HEK293T (cell line): ENCODE results near the gene DLX3.

Source experiments
- CTCF ChIA-PET: fragments of 350-600 bp; formaldehyde crosslinking; extraction: SDS; loops from one replicate; lab custom pipeline; 2021; ENCODE audit warnings: antibody characterized with exemption, inconsistent platforms; lab: Yijun Ruan, JAX
- POLR2A ChIA-PET: fragments of 350-600 bp; formaldehyde crosslinking; extraction: SDS; loops from one replicate; lab custom pipeline; 2020; ENCODE audit warnings: antibody characterized with exemption, inconsistent platforms; lab: Yijun Ruan, JAX
- DNase-seq: peaks from one replicate; pipeline ENCODE4 v3.0.0; 2012; ENCODE audit warnings: mixed read lengths; ENCODE audit errors: extremely low spot score
- ARNT ChIP-seq: fragments of 450-650 bp; IDR thresholded peaks from 2 replicates; pipeline ENCODE4 v1.6.1; 2017; ENCODE audit warnings: mild to moderate bottlenecking
- BHLHE40 ChIP-seq: fragments of 450-650 bp; IDR thresholded peaks from 2 replicates; pipeline ENCODE4 v1.6.1; 2016; ENCODE audit warnings: mild to moderate bottlenecking, moderate library complexity, borderline replicate concordance
- CTBP1 ChIP-seq: fragments of 450-650 bp; IDR thresholded peaks from 2 replicates; pipeline ENCODE4 v1.6.1; 2016; ENCODE audit warnings: borderline replicate concordance
- ELF4 ChIP-seq: fragments of 450-650 bp; IDR thresholded peaks from 2 replicates; pipeline ENCODE4 v1.6.1; 2017; ENCODE audit warnings: antibody characterized with exemption
- FOXA1 ChIP-seq: fragments of 450-650 bp; IDR thresholded peaks from 2 replicates; pipeline ENCODE4 v1.6.1; 2016; ENCODE audit warnings: mild to moderate bottlenecking
- FOXK2 ChIP-seq: fragments of 450-650 bp; IDR thresholded peaks from 2 replicates; pipeline ENCODE4 v1.6.1; 2016; ENCODE audit warnings: mild to moderate bottlenecking
- FOXM1 ChIP-seq: fragments of 450-650 bp; IDR thresholded peaks from 2 replicates; pipeline ENCODE4 v1.6.1; 2017; ENCODE audit warnings: mild to moderate bottlenecking, borderline replicate concordance
- HDGF ChIP-seq: fragments of 450-650 bp; IDR thresholded peaks from 2 replicates; pipeline ENCODE4 v1.6.1; 2017; ENCODE audit warnings: antibody characterized with exemption, borderline replicate concordance
- L3MBTL2 ChIP-seq: fragments of 450-650 bp; conservative IDR thresholded peaks from 2 replicates; pipeline ENCODE4 v1.6.1; 2016; ENCODE audit warnings: mild to moderate bottlenecking
- LEF1 ChIP-seq: fragments of 450-650 bp; IDR thresholded peaks from 2 replicates; pipeline ENCODE4 v1.6.1; 2017; ENCODE audit warnings: mild to moderate bottlenecking, borderline replicate concordance
- NFRKB ChIP-seq: fragments of 450-650 bp; IDR thresholded peaks from 2 replicates; pipeline ENCODE4 v1.6.1; 2016; ENCODE audit warnings: mild to moderate bottlenecking, moderate library complexity
- PKNOX1 ChIP-seq: fragments of 450-650 bp; IDR thresholded peaks from 2 replicates; pipeline ENCODE4 v1.6.1; 2016
- SP1 ChIP-seq: fragments of 450-650 bp; IDR thresholded peaks from 2 replicates; pipeline ENCODE4 v1.6.1; 2017
- SUZ12 ChIP-seq: fragments of 450-650 bp; IDR thresholded peaks from 2 replicates; pipeline ENCODE4 v1.6.1; 2016; ENCODE audit warnings: mild to moderate bottlenecking
- TARDBP ChIP-seq: fragments of 450-650 bp; IDR thresholded peaks from 2 replicates; pipeline ENCODE4 v1.6.1; 2016
- ZNF384 ChIP-seq: fragments of 450-650 bp; IDR thresholded peaks from 2 replicates; pipeline ENCODE4 v1.6.1; 2016

The DLX3 gene

GRCh38 chr17:49998836-49999511 lies 4.0 kb upstream of the DLX3 start:
- POLR2A ChIA-PET, result no interaction called here
- CTCF ChIA-PET, result interaction anchor here (0.6 to 5.7 kb wide), 18 partner anchors 24 to 442 kb away, joined by 3 to 72 read pairs (median 6); partner anchors contain the start of gene ITGA3

DNA sequence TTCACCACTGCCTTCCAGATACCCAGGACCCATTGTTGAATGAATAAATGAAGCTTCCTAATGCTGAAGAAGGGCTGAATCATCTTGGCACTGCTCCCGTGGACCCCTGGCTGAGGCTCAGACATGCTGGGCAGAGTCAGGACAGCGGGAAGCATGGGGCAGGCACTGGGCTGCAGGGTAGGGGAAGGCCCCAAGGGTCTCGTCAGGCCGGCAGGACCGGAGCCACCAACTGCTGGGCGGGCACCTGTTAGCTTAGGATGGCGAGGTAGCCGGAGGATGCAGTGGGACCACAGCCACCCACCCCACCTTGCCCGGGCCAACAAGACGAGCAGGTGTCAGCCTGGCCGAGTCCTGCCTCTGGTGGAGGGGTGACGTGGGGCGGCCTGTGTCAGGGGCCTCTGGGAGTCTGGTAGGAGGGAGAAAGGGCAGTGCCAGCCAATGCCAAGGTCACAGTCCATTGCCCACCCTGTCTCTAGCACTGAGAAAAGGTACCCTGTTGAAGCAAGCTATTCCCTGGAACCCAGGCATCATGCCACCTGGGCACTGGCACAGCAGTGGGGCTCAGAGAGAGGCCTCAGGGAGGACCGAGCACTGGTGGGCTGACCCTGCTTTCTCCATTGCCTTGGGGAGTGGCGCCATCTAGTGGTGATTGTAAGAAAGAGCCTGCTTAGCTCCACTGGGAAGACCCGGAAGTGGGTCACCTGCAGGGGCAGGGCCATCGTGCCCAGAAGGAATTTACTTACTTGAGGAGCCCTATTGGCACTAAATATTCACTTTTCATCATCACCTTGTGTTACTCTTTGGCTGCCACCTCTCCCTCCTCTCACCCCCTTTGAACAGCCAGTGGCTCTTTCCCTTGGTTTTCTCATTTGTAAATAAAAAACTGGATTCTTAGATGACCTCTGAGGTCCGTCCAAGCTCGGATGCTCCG lies 3.0 kb upstream of the DLX3 start:
- CTCF ChIA-PET, result interaction anchor here (0.7 to 5.7 kb wide), 26 partner anchors 23 to 442 kb away, joined by 3 to 72 read pairs (median 4); partner anchors contain the start of gene ITGA3
- POLR2A ChIA-PET, result no interaction called here
- peak; percentile 91 for DNase-seq
- peak; percentile 98 for TF ChIP-seq ELF4
- no peak for TF ChIP-seq CTBP1
- TF ChIP-seq TARDBP, result no peak
- TF ChIP-seq HDGF, result no peak

More at GRCh38 chr17:49998836-49999511, 4.0 kb upstream of the DLX3 start:
- DNase-seq, result no peak
- TF ChIP-seq SP1 (no peak), FOXK2 (no peak), BHLHE40 (no peak), LEF1 (no peak), CTBP1 (no peak), ARNT (no peak), L3MBTL2 (no peak), FOXA1 (no peak), PKNOX1 (no peak), ELF4 (no peak), ZNF384 (no peak), NFRKB (no peak), FOXM1 (no peak), SUZ12 (no peak), TARDBP (no peak), HDGF (no peak)

DNA sequence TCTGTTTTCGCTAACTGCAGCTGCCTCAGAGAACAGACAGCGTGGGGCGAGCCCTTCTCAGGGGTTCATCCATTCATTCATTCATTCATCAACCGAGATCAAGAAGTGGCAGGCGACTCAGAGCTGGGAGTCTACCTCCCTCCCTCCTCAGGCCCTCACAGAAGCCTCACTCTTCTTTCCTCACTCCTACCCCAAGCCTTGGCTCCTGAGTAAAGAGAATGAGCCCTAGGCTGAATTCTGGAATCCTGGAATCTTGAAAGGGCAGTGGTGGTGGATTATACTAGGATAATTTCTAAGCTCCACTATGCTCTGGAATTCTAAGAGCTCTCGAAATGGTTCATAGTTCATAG lies 2.3 kb upstream of the DLX3 start:
- ChIA-PET POLR2A (interaction anchor here (0.8 kb wide), 1 partner anchor 116 kb away, joined by 3 read pairs; no protein-coding TSS in a partner anchor), CTCF (interaction anchor here (0.7 to 5.7 kb wide), 24 partner anchors 22 to 441 kb away, joined by 3 to 72 read pairs (median 5); no protein-coding TSS in a partner anchor)
- TF ChIP-seq FOXM1, result no peak
- TF ChIP-seq SUZ12, result no peak
- TF ChIP-seq BHLHE40, result no peak
- no peak for TF ChIP-seq ARNT
- no peak for TF ChIP-seq CTBP1
- no peak for TF ChIP-seq FOXA1
- no peak for TF ChIP-seq FOXK2
- TF ChIP-seq LEF1, result no peak
- DNase-seq, result no peak

DNA sequence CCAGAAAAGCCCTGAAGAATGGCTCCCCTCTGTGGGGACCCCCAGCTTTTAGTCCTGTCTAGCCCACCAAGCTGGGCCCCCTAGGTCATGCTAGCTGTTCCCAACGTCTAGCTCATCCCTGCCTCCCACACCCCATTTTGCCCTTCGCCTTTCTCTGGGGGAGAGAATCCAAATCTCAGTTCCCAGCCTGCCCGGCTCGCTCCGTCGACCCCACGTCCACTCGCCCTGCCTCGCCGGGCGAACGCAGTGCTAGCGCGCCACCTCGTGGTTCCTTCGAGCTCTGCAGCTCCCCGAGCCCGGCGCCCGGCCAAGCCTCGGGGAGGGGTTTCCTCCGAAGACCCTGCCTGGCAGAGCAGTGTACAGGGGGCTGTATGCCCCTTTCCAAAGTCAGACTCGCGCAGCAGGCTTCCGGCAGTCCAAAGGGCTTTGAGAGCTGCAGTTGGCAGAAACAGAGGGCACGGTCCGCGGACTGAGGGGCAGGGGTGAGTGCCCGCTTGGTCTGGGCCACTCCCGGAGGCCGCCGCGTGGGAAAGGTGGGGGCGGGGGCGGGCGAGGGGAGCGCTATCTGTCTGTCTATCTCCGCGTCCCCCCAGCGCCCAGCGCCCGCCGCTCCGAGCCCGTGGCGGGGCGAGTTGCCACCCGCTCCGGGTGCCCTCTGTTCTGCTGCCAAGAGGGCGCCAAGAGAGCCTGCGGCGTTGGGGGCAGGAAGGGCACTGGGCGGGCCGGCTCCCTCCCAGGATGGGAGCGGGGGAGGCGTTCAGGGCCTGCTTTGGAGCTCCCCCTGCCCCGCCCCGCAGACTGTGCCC lies 1.7 kb upstream of the DLX3 start:
- peak; percentile 86 for DNase-seq
- CTCF ChIA-PET, result interaction anchor here (0.7 to 5.7 kb wide), 24 partner anchors 19 to 423 kb away, joined by 3 to 72 read pairs (median 4); no protein-coding TSS in a partner anchor
- POLR2A ChIA-PET, result interaction anchor here (0.8 kb wide), 1 partner anchor 116 kb away, joined by 3 read pairs; no protein-coding TSS in a partner anchor
- TF ChIP-seq LEF1 (no peak), BHLHE40 (no peak), ARNT (no peak), NFRKB (no peak), FOXM1 (no peak), ZNF384 (no peak), SUZ12 (no peak), L3MBTL2 (no peak), FOXK2 (no peak), FOXA1 (no peak), PKNOX1 (no peak), CTBP1 (no peak), TARDBP (no peak)

DNA sequence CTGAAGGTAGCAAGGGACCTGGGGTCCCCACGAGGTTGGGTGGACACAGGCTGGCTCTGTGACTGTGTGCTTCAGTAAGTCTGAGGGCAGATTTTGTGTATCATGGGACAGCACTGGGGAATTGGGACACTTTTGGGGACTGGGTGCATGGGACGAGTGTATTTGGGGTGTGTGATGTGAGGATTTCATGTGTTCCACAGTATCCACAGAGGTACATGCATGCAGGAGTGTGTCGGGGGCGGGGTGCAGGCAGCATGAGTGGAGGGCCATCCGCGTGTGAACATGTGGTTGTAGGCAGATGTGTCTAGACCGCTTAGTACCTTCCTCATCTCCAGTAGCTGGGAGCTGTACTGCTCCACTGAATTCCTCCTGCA lies 1.1 kb upstream of the DLX3 start:
- ChIA-PET CTCF (interaction anchor here (0.7 to 5.7 kb wide), 20 partner anchors 18 to 142 kb away, joined by 3 to 72 read pairs (median 5); no protein-coding TSS in a partner anchor), POLR2A (no interaction called here)
- TF ChIP-seq FOXK2 (no peak), LEF1 (no peak), SP1 (no peak), HDGF (no peak), BHLHE40 (no peak), SUZ12 (no peak), PKNOX1 (no peak), TARDBP (no peak)
- no peak for DNase-seq
